GM12878 (cell line): Measurements from ENCODE around the gene EFCAB7. TPM values are rescaled to one million over a fixed set of nuclear protein-coding genes. Genes with fewer than 3 reads are reported as not detected.
A peak's percentile ranks its signal among the peaks of the same experiment; 100 is the strongest.

Experiments used
- CEBPB ChIP-seq, 2 experiments: fragments of 150-350 bp in 1 of 2; IDR thresholded peaks; 2 replicates each; pipeline ENCODE4 v1.6.1; 2012 to 2014; ENCODE audit warnings: low read depth in 2 of 2, low read length in 2 of 2, borderline replicate concordance in 1 of 2, inconsistent platforms in 1 of 2
- EED ChIP-seq: sonication (generic); IDR thresholded peaks from 2 replicates; pipeline ENCODE4 v1.6.1; 2016; ENCODE audit warnings: antibody characterized with exemption, low read depth
- EGR1 ChIP-seq, 2 experiments: IDR thresholded peaks; 1 replicate in 1 of 2; 2 replicates in 1 of 2; pipeline ENCODE4 v1.6.1; 2011 to 2012; ENCODE audit warnings: low read depth in 2 of 2, low read length in 2 of 2, borderline replicate concordance in 1 of 2, mild to moderate bottlenecking in 1 of 2, moderate library complexity in 1 of 2
- GABPA ChIP-seq: IDR thresholded peaks from 2 replicates; pipeline ENCODE4 v1.6.1; 2014; ENCODE audit warnings: antibody characterized with exemption, low read depth, mild to moderate bottlenecking, inconsistent platforms
- HCFC1 ChIP-seq: fragments of 150-350 bp; IDR thresholded peaks from 2 replicates; pipeline ENCODE4 v1.6.1; 2014; ENCODE audit warnings: low read length
- HDGF ChIP-seq: fragments of 450-650 bp; IDR thresholded peaks from 2 replicates; pipeline ENCODE4 v1.6.1; 2016; ENCODE audit warnings: antibody characterized with exemption
- IKZF1 ChIP-seq: fragments of 450-650 bp; conservative IDR thresholded peaks from 2 replicates; pipeline ENCODE4 v1.6.1; 2017; ENCODE audit warnings: antibody characterized with exemption, mild to moderate bottlenecking
- IKZF2 ChIP-seq, 2 experiments: fragments of 450-650 bp; IDR thresholded peaks; 2 replicates each; pipeline ENCODE4 v1.6.1; 2017; ENCODE audit warnings: mild to moderate bottlenecking in 2 of 2, moderate library complexity in 2 of 2
- JUND ChIP-seq: IDR thresholded peaks from 2 replicates; pipeline ENCODE4 v1.6.1; 2012; ENCODE audit warnings: low read depth, mild to moderate bottlenecking, low read length, improper control_type of control experiment, moderate library complexity
- MYB ChIP-seq: fragments of 150-350 bp; IDR thresholded peaks from 2 replicates; pipeline ENCODE4 v1.6.1; 2014; ENCODE audit warnings: mild to moderate bottlenecking, low read depth, low read length, borderline replicate concordance
- POLR2A ChIP-seq: IDR thresholded peaks from 2 replicates; pipeline ENCODE4 v1.6.1; 2011; ENCODE audit warnings: low read depth, mild to moderate bottlenecking, low read length
- POLR2AphosphoS2 ChIP-seq: IDR thresholded peaks from 2 replicates; pipeline ENCODE4 v1.6.1; 2011; ENCODE audit warnings: low read depth, mild to moderate bottlenecking, low read length, improper control_type of control experiment, moderate library complexity
- RAD51 ChIP-seq: fragments of 450-650 bp; IDR thresholded peaks from 2 replicates; pipeline ENCODE4 v1.6.1; 2016; ENCODE audit warnings: moderate library complexity, mild to moderate bottlenecking, inconsistent platforms
- TARDBP ChIP-seq: IDR thresholded peaks from 2 replicates; pipeline ENCODE4 v1.6.1; 2016; ENCODE audit warnings: borderline replicate concordance
- TBL1XR1 ChIP-seq: IDR thresholded peaks from 2 replicates; pipeline ENCODE4 v1.6.1; 2012; ENCODE audit warnings: low read depth, low read length, improper control_type of control experiment
- YY1 ChIP-seq: IDR thresholded peaks from 2 replicates; pipeline ENCODE4 v1.6.1; 2011; ENCODE audit warnings: low read depth, mild to moderate bottlenecking, low read length
- ZNF622 ChIP-seq: fragments of 450-650 bp; IDR thresholded peaks from 2 replicates; pipeline ENCODE4 v1.6.1; 2017; ENCODE audit warnings: mild to moderate bottlenecking, inconsistent platforms
- polyA plus RNA-seq, 11 experiments: library from polyadenylated mRNA; depleted of rRNA in 4 of 11; unstranded in 6 of 11; stranded (reverse) in 5 of 11; fragments of >200 nt; fragmentation: Nextera tagmentation in 4 of 11; fragmentation: Illumina TruSeq in 1 of 11; extraction: Ambion mirVana in 4 of 11; extraction: Trizol in 1 of 11; gene quantifications; 1 replicate in 1 of 11; 2 replicates in 10 of 11; pipeline versions ENCODE4 v1.2.1 to v1.2.3, GENCODE V29; 2011 to 2016; ENCODE audit warnings: inconsistent platforms in 2 of 11, missing spikeins in 2 of 11, low read depth in 1 of 11
- total RNA-seq, 4 experiments: library from RNA; depleted of rRNA in 3 of 4; stranded (reverse); fragments of >200 nt in 3 of 4; fragmentation: Illumina TruSeq in 1 of 4; extraction: Trizol in 1 of 4; gene quantifications; 2 replicates each; pipeline versions ENCODE4 v1.2.1 to v1.2.3, GENCODE V29; 2013 to 2021
- TF ChIP-seq, protein P1 (sequence below): fragments of 450-650 bp; formaldehyde crosslinking; IDR thresholded peaks from 2 replicates; pipeline ENCODE4 v1.4.0; 2022; ENCODE audit warnings: mild to moderate bottlenecking, moderate library complexity
- TF ChIP-seq, protein P2 (sequence below): fragments of 450-650 bp; IDR thresholded peaks from 2 replicates; pipeline ENCODE4 v1.6.1; 2018; ENCODE audit warnings: borderline replicate concordance, mild to moderate bottlenecking; ENCODE audit not compliant: partially characterized antibody
- TF ChIP-seq, protein P3 (sequence below): fragments of 150-350 bp; IDR thresholded peaks from 2 replicates; pipeline ENCODE4 v1.6.1; 2016; ENCODE audit warnings: low read depth, low read length
- TF ChIP-seq, protein P4 (sequence below): fragments of 450-650 bp; IDR thresholded peaks from 2 replicates; pipeline ENCODE4 v1.6.1; 2017; ENCODE audit warnings: borderline replicate concordance

The EFCAB7 gene
- total and polyA plus RNA-seq, 10 of the 15 experiments (the other 5 are each of a cell fraction or from before 2014, with no cell fraction given): 4.4 to 9.8 (median 5.7) TPM

DNA sequence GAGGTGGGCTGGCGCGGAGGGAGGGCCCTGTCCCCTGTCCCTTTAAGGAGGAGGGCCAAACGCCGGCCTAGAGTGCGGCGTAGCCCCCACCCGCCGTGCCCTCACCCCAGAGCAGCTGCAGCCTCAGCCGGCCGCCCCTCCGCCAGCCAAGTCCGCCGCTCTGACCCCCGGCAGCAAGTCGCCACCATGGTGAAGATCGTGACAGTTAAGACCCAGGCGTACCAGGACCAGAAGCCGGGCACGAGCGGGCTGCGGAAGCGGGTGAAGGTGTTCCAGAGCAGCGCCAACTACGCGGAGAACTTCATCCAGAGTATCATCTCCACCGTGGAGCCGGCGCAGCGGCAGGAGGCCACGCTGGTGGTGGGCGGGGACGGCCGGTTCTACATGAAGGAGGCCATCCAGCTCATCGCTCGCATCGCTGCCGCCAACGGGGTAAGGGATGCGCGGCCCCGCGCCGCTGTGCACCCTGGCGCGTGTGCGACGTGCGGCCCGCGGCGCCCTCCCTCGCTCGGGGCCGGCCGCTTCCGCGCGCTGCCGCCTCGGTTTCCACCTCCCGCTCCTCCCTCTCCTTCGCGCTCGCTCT lies 70.1 kb downstream of the EFCAB7 start, which contains the start of gene PGM1 (continued):
- TF ChIP-seq, protein P1, sequence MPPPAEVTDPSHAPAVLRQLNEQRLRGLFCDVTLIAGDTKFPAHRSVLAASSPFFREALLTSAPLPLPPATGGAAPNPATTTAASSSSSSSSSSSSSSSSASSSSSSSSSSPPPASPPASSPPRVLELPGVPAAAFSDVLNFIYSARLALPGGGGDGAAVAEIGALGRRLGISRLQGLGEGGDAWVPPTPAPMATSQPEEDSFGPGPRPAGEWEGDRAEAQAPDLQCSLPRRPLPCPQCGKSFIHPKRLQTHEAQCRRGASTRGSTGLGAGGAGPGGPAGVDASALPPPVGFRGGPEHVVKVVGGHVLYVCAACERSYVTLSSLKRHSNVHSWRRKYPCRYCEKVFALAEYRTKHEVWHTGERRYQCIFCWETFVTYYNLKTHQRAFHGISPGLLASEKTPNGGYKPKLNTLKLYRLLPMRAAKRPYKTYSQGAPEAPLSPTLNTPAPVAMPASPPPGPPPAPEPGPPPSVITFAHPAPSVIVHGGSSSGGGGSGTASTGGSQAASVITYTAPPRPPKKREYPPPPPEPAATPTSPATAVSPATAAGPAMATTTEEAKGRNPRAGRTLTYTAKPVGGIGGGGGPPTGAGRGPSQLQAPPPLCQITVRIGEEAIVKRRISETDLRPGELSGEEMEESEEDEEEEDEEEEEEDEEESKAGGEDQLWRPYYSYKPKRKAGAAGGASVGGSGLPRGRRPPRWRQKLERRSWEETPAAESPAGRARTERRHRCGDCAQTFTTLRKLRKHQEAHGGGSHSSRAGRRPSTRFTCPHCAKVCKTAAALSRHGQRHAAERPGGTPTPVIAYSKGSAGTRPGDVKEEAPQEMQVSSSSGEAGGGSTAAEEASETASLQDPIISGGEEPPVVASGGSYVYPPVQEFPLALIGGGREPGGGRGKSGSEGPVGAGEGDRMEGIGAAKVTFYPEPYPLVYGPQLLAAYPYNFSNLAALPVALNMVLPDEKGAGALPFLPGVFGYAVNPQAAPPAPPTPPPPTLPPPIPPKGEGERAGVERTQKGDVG (CRISPR knock-in tag): no peak
- TF ChIP-seq HDGF (0 out of 2 replicates have a peak, but pooled peaks have one; percentile 31), MYB (no peak), ZNF622 (no peak), CEBPB (IDR thresholded peaks at IDR 0.05; ENCODE audit: borderline replicate concordance in 1 of 2, low read depth in 2 of 2, low read length in 2 of 2) (no peak), GABPA (no peak), IKZF2 (IDR thresholded peaks at IDR 0.05) (no peak), EGR1 (IDR thresholded peaks at IDR 0.05; ENCODE audit: borderline replicate concordance in 1 of 2, low read depth in 2 of 2, low read length in 2 of 2) (0 out of 3 replicates have a peak, but pooled peaks of 1 of the 2 experiments have one; percentile 6), IKZF1 (no peak; the same call in 1 of the 2 replicates), RAD51 (no peak), POLR2AphosphoS2 (0 out of 2 replicates have a peak, but pooled peaks have one; percentile 1), YY1 (no peak; the same call in 1 of the 2 replicates), POLR2A (peak; percentile 88), TARDBP (no peak), HCFC1 (peak; percentile 19; the same call in 1 of the 2 replicates), JUND (no peak), EED (no peak), TBL1XR1 (no peak)
- TF ChIP-seq, protein P2, sequence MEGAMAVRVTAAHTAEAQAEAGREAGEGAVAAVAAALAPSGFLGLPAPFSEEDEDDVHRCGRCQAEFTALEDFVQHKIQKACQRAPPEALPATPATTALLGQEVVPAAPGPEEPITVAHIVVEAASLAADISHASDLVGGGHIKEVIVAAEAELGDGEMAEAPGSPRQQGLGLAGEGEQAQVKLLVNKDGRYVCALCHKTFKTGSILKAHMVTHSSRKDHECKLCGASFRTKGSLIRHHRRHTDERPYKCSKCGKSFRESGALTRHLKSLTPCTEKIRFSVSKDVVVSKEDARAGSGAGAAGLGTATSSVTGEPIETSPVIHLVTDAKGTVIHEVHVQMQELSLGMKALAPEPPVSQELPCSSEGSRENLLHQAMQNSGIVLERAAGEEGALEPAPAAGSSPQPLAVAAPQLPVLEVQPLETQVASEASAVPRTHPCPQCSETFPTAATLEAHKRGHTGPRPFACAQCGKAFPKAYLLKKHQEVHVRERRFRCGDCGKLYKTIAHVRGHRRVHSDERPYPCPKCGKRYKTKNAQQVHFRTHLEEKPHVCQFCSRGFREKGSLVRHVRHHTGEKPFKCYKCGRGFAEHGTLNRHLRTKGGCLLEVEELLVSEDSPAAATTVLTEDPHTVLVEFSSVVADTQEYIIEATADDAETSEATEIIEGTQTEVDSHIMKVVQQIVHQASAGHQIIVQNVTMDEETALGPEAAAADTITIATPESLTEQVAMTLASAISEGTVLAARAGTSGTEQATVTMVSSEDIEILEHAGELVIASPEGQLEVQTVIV: no peak
- TF ChIP-seq, protein P3, sequence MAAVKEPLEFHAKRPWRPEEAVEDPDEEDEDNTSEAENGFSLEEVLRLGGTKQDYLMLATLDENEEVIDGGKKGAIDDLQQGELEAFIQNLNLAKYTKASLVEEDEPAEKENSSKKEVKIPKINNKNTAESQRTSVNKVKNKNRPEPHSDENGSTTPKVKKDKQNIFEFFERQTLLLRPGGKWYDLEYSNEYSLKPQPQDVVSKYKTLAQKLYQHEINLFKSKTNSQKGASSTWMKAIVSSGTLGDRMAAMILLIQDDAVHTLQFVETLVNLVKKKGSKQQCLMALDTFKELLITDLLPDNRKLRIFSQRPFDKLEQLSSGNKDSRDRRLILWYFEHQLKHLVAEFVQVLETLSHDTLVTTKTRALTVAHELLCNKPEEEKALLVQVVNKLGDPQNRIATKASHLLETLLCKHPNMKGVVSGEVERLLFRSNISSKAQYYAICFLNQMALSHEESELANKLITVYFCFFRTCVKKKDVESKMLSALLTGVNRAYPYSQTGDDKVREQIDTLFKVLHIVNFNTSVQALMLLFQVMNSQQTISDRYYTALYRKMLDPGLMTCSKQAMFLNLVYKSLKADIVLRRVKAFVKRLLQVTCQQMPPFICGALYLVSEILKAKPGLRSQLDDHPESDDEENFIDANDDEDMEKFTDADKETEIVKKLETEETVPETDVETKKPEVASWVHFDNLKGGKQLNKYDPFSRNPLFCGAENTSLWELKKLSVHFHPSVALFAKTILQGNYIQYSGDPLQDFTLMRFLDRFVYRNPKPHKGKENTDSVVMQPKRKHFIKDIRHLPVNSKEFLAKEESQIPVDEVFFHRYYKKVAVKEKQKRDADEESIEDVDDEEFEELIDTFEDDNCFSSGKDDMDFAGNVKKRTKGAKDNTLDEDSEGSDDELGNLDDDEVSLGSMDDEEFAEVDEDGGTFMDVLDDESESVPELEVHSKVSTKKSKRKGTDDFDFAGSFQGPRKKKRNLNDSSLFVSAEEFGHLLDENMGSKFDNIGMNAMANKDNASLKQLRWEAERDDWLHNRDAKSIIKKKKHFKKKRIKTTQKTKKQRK: no peak
- TF ChIP-seq, protein P4, sequence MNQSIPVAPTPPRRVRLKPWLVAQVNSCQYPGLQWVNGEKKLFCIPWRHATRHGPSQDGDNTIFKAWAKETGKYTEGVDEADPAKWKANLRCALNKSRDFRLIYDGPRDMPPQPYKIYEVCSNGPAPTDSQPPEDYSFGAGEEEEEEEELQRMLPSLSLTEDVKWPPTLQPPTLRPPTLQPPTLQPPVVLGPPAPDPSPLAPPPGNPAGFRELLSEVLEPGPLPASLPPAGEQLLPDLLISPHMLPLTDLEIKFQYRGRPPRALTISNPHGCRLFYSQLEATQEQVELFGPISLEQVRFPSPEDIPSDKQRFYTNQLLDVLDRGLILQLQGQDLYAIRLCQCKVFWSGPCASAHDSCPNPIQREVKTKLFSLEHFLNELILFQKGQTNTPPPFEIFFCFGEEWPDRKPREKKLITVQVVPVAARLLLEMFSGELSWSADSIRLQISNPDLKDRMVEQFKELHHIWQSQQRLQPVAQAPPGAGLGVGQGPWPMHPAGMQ: no peak
